AG09319 (cell line): ENCODE measurements around the gene RCAN2.

Experiments used
- DNase-seq: peaks from one replicate; pipeline ENCODE4 v3.0.0-alpha.2; 2010; ENCODE audit warnings: low read depth; ENCODE audit errors: extremely low read depth
- CTCF ChIP-seq: IDR thresholded peaks from 2 replicates; pipeline ENCODE4 v1.5.1; 2011; ENCODE audit warnings: low read depth, mild to moderate bottlenecking, inconsistent platforms, low read length, moderate library complexity

The RCAN2 gene

GRCh38 chr6:46290421-46291274 lies 200.6 kb downstream of the RCAN2 start:
- TF ChIP-seq CTCF, result no peak

GRCh38 chr6:46289898-46290297 lies 201.4 kb downstream of the RCAN2 start:
- no peak for DNase-seq
- TF ChIP-seq CTCF, result no peak

More at GRCh38 chr6:46290421-46291274, 200.6 kb downstream of the RCAN2 start:
- DNase-seq, result no peak

- no peak for TF ChIP-seq CTCF
- no peak for DNase-seq
These were observed 202.4 kb downstream of the RCAN2 start for GRCh38 chr6:46288835-46289234.

- TF ChIP-seq CTCF, result no peak
- no peak for DNase-seq
These were observed 203.6 kb downstream of the RCAN2 start for GRCh38 chr6:46287681-46288080.

GRCh38 chr6:46287043-46287442 lies 204.2 kb downstream of the RCAN2 start:
- TF ChIP-seq CTCF, result no peak
- DNase-seq, result no peak

- TF ChIP-seq CTCF, result no peak
- no peak for DNase-seq
These were observed 206.8 kb downstream of the RCAN2 start for GRCh38 chr6:46284475-46284874.

GRCh38 chr6:46281110-46281509 lies 210.1 kb downstream of the RCAN2 start:
- TF ChIP-seq CTCF, result no peak
- no peak for DNase-seq
